Testis (tissue), 2 donors: ENCODE results near the gene ACSM2A.

Experiments
- POLR2A ChIP-seq: fragments of 450-650 bp; IDR thresholded peaks from one replicate; pipeline ENCODE4 v1.6.1; 2017; ENCODE audit warnings: antibody characterized with exemption, mild to moderate bottlenecking, moderate library complexity
- TF ChIP-seq, protein P1 (sequence below), 3 experiments: fragments of 450-650 bp in 2 of 3; fragments of 200-600 bp in 1 of 3; sonication (generic) in 1 of 3; IDR thresholded peaks; one replicate each; pipeline ENCODE4 v1.5.1; 2016 to 2019; ENCODE audit warnings: antibody characterized with exemption in 3 of 3, mild to moderate bottlenecking in 2 of 3, moderate library complexity in 1 of 3

DNA sequence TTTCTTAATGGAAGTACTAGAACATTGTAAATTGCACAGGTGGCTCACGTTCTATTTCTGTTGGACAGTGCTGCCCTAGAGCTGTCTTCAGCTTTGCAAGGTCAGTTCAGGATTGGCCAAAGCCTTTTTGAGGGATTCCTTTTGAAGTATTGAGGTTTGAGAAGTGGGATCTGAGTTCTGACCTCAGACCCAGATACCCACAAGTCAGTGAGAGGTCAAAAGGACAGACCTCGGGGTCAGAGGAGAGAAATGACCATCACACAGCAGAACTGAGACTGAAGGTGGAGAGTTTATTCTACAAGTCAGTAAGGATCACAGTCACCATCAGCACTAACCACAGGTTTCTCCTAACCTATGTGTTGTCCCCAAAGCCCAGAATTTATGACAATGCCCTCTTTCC, 40.3 kb upstream of the ACSM2A start:
- no peak for TF ChIP-seq POLR2A
- TF ChIP-seq, protein P1, sequence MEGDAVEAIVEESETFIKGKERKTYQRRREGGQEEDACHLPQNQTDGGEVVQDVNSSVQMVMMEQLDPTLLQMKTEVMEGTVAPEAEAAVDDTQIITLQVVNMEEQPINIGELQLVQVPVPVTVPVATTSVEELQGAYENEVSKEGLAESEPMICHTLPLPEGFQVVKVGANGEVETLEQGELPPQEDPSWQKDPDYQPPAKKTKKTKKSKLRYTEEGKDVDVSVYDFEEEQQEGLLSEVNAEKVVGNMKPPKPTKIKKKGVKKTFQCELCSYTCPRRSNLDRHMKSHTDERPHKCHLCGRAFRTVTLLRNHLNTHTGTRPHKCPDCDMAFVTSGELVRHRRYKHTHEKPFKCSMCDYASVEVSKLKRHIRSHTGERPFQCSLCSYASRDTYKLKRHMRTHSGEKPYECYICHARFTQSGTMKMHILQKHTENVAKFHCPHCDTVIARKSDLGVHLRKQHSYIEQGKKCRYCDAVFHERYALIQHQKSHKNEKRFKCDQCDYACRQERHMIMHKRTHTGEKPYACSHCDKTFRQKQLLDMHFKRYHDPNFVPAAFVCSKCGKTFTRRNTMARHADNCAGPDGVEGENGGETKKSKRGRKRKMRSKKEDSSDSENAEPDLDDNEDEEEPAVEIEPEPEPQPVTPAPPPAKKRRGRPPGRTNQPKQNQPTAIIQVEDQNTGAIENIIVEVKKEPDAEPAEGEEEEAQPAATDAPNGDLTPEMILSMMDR (IDR thresholded peaks at IDR 0.05) = no peak
